Loucy (cell line): ENCODE measurements around the gene UTP20.

Experiments
- CTCF ChIP-seq: fragments of 200-600 bp; sonication (generic); conservative IDR thresholded peaks from 2 replicates; pipeline ENCODE4 v1.5.1; 2014; ENCODE audit warnings: mild to moderate bottlenecking, antibody characterized with exemption, low read length
- EZH2phosphoT487 ChIP-seq: fragments of 200-600 bp; IDR thresholded peaks from 2 replicates; pipeline ENCODE4 v1.6.1; 2018; ENCODE audit warnings: antibody characterized with exemption, mild to moderate bottlenecking, moderate library complexity, borderline replicate concordance

- no peak for TF ChIP-seq CTCF
- no peak for TF ChIP-seq EZH2phosphoT487
Observed at GRCh38 chr12:101257357-101257756, 22.5 kb upstream of the UTP20 start.
